ENCODE measurements around the gene FOXD1. TPM values are rescaled to one million over a fixed set of nuclear protein-coding genes. Genes with fewer than 3 reads are reported as not detected.
"Not testable (repeated sequence)": the region's sequence is repeated elsewhere in the genome, so short reads cannot be mapped to it uniquely, and the experiment has no call there.

Gene FOXD1
- total RNA-seq, 2 experiments from 2014 or later, result 0.28 to 0.38 TPM

DNA sequence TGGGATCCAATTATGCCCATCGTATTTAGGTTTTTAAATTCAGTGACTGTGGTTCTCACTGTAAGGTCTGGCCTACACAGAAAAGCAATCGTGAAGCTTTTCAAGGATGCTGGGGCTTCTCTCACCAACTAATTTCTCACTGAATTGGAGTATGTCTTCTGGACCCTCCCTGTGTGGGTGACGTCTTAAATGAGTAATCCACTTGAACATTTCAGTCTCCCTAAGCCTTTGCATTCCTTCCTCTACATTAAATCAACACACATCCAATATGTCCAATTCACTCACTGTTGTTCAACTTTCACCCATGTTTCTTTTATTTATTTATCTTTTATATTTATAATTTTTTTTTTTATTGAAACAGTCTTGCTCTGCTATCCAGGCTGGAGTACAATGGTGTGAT, 37.1 kb upstream of the FOXD1 start:
- Mint-ChIP-seq H3K4me1 (no peaks in the 10 kb centered on the region), H3K4me3 (no peak overlapping the region), H3K27me3 (peaks cover 14% of the 10 kb centered on the region), H3K27ac (no peak overlapping the region), H3K9me3 (no peaks in the 10 kb centered on the region), H3K36me3 (ENCODE audit: low read depth) (no peaks in the 10 kb centered on the region)
- CTCF ChIA-PET, result no interaction called here
- POLR2A ChIA-PET, result no interaction called here
- no peak for DNase-seq

DNA sequence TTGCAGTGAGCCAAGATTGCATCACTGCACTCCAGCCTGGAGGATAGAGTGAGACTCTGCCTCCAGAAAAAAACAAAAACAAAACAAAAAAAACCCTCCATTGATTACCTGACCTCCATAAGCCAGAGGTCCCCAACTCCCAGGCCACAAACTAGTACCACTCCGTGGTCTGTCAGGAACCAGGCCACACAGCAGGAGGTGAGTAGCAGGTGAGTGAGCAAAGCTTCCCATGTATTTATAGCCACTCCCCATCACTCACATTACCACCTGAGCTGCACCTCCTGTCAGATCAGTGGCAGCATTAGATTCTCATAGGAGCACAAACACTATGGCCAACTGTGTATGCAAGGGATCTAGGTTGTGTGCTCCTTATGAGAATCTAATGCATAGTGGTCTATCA, 35.9 kb upstream of the FOXD1 start:
- peaks cover 20% of the 10 kb centered on the region for H3K27me3 Mint-ChIP-seq
- no peaks in the 10 kb centered on the region for H3K36me3 Mint-ChIP-seq (ENCODE audit: low read depth)
- ChIA-PET CTCF (no interaction called here), POLR2A (interaction anchor here (0.8 kb wide), 1 partner anchor 120 kb away, joined by 3 read pairs; no protein-coding TSS in a partner anchor)
- H3K9me3 Mint-ChIP-seq, result no peaks in the 10 kb centered on the region
- no peak for DNase-seq
- no peaks in the 10 kb centered on the region for H3K4me1 Mint-ChIP-seq
- no peak overlapping the region for H3K27ac Mint-ChIP-seq
- H3K4me3 Mint-ChIP-seq, result no peak overlapping the region

DNA sequence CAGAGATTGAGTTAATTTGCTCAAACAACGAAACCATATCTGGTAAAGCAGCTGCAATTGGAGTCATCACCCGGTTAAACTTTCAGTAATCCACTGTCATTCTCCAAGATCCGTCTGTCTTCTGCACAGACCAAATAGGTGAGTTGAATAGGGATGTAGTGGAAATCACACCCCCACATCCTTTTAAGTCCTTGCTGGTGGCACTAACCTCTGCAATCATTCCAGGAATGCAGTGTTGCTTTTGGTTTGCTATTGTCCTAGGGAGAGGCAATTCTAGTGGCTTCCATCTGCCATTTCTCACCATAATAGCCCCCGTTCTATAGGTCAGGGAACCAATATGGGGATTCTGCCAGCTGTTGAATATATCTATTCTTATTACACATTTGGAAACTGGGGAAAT, 35.1 kb upstream of the FOXD1 start:
- Mint-ChIP-seq H3K9me3 (no peaks in the 10 kb centered on the region), H3K36me3 (ENCODE audit: low read depth) (no peaks in the 10 kb centered on the region), H3K4me3 (no peak overlapping the region), H3K27me3 (peaks cover 18% of the 10 kb centered on the region), H3K4me1 (no peaks in the 10 kb centered on the region), H3K27ac (no peak overlapping the region)
- no peak for DNase-seq
- CTCF ChIA-PET, result no interaction called here
- POLR2A ChIA-PET, result no interaction called here

DNA sequence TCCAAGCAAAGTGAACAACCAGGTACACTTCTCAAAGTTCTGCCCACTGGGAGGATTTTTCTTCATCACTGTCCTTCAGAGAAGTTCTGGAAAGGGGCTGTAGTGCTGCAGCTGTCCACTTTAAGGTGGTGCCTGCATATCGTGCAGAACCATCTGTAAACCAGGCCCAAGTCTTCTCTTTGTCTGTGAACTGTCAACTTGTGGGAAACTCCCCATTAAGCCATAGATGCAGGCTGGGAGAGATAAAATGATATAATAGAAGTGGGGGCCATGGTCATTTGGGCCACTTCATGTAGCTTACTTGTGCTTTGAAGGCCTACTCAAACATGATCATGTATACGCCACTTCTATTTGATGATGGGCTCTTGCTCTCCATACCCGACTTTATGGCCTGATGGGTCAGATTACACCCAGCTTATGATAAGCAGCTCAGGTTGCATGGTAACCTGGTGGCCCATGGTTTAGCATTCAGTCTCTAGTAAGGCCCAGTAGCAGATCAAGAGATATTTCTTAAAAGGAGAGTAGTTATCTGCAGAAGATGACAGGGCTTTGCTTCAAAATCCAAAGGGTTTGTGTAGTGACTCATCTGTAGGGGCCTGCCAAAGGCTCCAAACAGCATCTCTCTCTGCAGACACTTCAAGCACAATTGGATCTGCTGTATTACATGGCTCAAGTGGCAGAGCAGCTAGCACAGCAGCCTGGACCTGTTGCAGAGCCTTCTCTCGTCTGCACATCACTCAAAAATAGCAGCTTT, 34.0 kb upstream of the FOXD1 start:
- CTCF ChIA-PET, result no interaction called here
- no peaks in the 10 kb centered on the region for H3K9me3 Mint-ChIP-seq
- no peaks in the 10 kb centered on the region for H3K4me1 Mint-ChIP-seq
- H3K27ac Mint-ChIP-seq, result no peak overlapping the region
- peaks cover 22% of the 10 kb centered on the region for H3K27me3 Mint-ChIP-seq
- H3K36me3 Mint-ChIP-seq (ENCODE audit: low read depth), result no peaks in the 10 kb centered on the region
- no peak for DNase-seq
- no peak overlapping the region for H3K4me3 Mint-ChIP-seq
- POLR2A ChIA-PET, result interaction anchor here (1.4 kb wide), 1 partner anchor 16 kb away, joined by 5 read pairs; the partner anchor contains the start of gene BTF3

DNA sequence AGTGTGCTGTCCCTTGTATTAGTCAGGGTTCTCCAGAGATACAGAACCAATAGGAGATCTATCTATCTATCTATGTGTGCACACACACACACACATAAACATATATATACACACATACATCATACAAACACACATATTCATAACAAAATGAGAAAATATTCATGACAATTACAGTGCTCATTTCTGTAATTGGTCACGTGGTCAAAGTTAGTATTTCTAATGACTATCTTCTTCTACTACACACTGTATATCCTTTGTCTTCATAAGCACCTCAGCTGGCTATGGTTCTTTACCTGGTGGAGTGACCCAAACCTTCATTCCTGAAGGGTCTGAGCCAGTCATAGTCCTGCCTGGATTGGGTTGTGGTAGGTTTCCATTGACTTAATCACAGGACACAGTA, 31.9 kb upstream of the FOXD1 start:
- H3K9me3 Mint-ChIP-seq, result no peaks in the 10 kb centered on the region
- CTCF ChIA-PET, result no interaction called here
- POLR2A ChIA-PET, result interaction anchor here (1.1 kb wide), 1 partner anchor 19 kb away, joined by 3 read pairs; no protein-coding TSS in a partner anchor

GRCh38 chr5:73472116-73472515, 23.5 kb upstream of the FOXD1 start:
- H3K36me3 Mint-ChIP-seq (ENCODE audit: low read depth), result no peaks in the 10 kb centered on the region
- ChIA-PET POLR2A (no interaction called here), CTCF (no interaction called here)
- H3K27me3 Mint-ChIP-seq, result peaks cover 9% of the 10 kb centered on the region
- H3K4me3 Mint-ChIP-seq, result no peak overlapping the region
- no peak overlapping the region for H3K27ac Mint-ChIP-seq
- no peaks in the 10 kb centered on the region for H3K9me3 Mint-ChIP-seq
- DNase-seq, result no peak
- no peaks in the 10 kb centered on the region for H3K4me1 Mint-ChIP-seq

More for the DNA sequence above, 31.9 kb upstream of the FOXD1 start:
- Mint-ChIP-seq H3K27ac (no peak overlapping the region), H3K27me3 (peaks cover 24% of the 10 kb centered on the region), H3K36me3 (ENCODE audit: low read depth) (no peaks in the 10 kb centered on the region), H3K4me3 (no peak overlapping the region), H3K4me1 (no peaks in the 10 kb centered on the region)
- no peak for DNase-seq

DNA sequence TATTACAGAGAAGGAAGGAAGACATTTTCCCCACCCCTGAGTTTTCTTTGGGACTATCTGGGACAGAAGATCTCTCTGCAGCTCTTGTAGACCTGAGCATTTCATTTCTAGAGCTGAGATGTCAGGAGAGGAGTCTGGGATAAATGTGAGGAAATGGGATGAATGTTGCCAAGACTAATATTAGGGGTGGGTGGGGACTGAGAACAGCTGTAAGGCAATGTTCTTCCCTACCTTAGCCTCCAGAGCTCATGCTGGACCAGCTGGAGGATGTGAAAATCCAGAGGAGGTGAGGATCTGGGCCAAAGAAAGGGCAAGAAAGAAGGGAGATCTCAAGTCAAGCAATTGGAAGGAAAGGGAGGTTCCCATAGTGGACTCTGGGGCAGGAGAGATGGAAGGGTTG, 23.1 kb upstream of the FOXD1 start:
- no peaks in the 10 kb centered on the region for H3K36me3 Mint-ChIP-seq (ENCODE audit: low read depth)
- no peak overlapping the region for H3K27ac Mint-ChIP-seq
- no peaks in the 10 kb centered on the region for H3K9me3 Mint-ChIP-seq
- CTCF ChIA-PET, result no interaction called here
- no peaks in the 10 kb centered on the region for H3K4me1 Mint-ChIP-seq
- H3K4me3 Mint-ChIP-seq, result no peak overlapping the region
- POLR2A ChIA-PET, result no interaction called here
- H3K27me3 Mint-ChIP-seq, result peaks cover 7% of the 10 kb centered on the region
- DNase-seq, result no peak

GRCh38 chr5:73469878-73470277, 21.3 kb upstream of the FOXD1 start:
- no peak for DNase-seq
- no peaks in the 10 kb centered on the region for H3K4me1 Mint-ChIP-seq
- H3K27ac Mint-ChIP-seq, result no peak overlapping the region
- H3K9me3 Mint-ChIP-seq, result no peaks in the 10 kb centered on the region
- no peaks in the 10 kb centered on the region for H3K36me3 Mint-ChIP-seq (ENCODE audit: low read depth)
- CTCF ChIA-PET, result no interaction called here
- POLR2A ChIA-PET, result no interaction called here
- peaks cover 15% of the 10 kb centered on the region for H3K27me3 Mint-ChIP-seq
- H3K4me3 Mint-ChIP-seq, result no peak overlapping the region

GRCh38 chr5:73468638-73469037, 20.1 kb upstream of the FOXD1 start:
- DNase-seq; H3K9me3 Mint-ChIP-seq; H3K4me1 Mint-ChIP-seq; POLR2A ChIA-PET; H3K36me3 Mint-ChIP-seq (ENCODE audit: low read depth); CTCF ChIA-PET; H3K4me3 Mint-ChIP-seq; H3K27ac Mint-ChIP-seq: not testable (repeated sequence)
- peaks cover 19% of the 10 kb centered on the region for H3K27me3 Mint-ChIP-seq

DNA sequence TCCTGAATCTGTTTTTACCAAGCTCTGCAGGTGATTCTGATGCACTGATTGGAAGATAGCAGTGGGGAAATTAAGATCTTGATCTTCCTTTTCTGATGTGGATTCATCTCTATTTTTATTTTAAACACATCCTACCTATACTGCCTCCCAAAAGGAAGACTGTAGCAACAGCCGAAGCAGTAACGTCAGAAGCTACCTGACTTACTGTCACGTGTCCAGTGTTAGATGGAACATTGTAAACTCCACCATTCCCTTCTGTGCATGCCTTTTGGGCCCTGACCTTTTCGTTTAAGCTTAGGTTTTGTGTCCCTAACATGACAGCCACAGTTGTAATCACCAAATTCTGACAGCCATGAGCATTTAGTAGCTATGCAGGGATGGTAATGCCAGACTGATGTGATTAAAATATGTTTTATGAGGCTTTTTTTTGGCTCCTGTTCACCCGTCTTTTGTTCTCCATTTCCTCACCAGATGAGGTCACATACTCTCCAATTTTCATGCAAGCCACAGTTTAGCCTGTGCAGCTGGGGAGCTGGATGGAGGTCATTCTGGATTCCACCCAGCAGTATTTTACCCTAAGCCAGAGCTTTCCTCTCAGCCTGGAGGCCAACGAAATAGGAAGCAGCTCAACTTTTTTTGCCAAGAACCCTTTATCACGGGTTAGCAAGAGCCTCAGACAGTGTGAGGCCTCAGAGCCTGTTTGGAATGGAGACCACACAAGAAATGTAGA, 15.6 kb upstream of the FOXD1 start:
- no peak overlapping the region for H3K27ac Mint-ChIP-seq
- H3K27me3 Mint-ChIP-seq, result peaks cover 34% of the 10 kb centered on the region
- no peaks in the 10 kb centered on the region for H3K36me3 Mint-ChIP-seq (ENCODE audit: low read depth)
- DNase-seq, result no peak
- ChIA-PET POLR2A (no interaction called here), CTCF (no interaction called here)
- H3K4me3 Mint-ChIP-seq, result no peak overlapping the region
- no peaks in the 10 kb centered on the region for H3K9me3 Mint-ChIP-seq
- no peaks in the 10 kb centered on the region for H3K4me1 Mint-ChIP-seq

GRCh38 chr5:73460133-73460532, 11.6 kb upstream of the FOXD1 start:
- Mint-ChIP-seq H3K27me3 (peaks cover 44% of the 10 kb centered on the region), H3K4me3 (no peak overlapping the region), H3K9me3 (no peaks in the 10 kb centered on the region), H3K4me1 (no peaks in the 10 kb centered on the region), H3K27ac (no peak overlapping the region), H3K36me3 (ENCODE audit: low read depth) (no peaks in the 10 kb centered on the region)
- ChIA-PET CTCF (no interaction called here), POLR2A (no interaction called here)
- DNase-seq, result no peak

GRCh38 chr5:73459366-73459765, 10.8 kb upstream of the FOXD1 start:
- CTCF ChIA-PET, result interaction anchor here (0.6 to 0.7 kb wide), 2 partner anchors 244 to 246 kb away, joined by 3 read pairs; no protein-coding TSS in a partner anchor
- peaks cover 45% of the 10 kb centered on the region for H3K27me3 Mint-ChIP-seq

DNA sequence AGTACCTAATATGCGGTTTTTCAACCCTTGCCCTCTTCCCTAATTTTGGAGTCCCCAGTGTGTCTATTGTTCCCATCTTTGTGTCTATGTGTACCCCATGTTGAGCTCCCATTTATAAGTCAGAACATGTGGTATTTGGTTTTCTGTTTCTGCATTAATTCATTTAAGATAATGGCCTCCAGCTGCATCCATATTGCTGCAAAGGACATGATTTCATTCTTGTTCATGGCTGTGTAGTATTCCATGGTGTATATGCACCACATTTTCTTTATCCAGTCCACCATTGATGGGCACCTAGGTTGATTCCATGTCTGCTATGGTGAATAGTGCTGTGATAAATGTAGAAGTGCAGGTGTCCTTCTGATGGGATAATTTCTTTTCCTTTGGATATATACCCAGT, 7.9 kb upstream of the FOXD1 start:
- peaks cover 68% of the 10 kb centered on the region for H3K27me3 Mint-ChIP-seq
- POLR2A ChIA-PET; H3K36me3 Mint-ChIP-seq (ENCODE audit: low read depth): not testable (repeated sequence)

More at GRCh38 chr5:73459366-73459765, 10.8 kb upstream of the FOXD1 start:
- no peak for DNase-seq
- Mint-ChIP-seq H3K4me1 (no peaks in the 10 kb centered on the region), H3K36me3 (ENCODE audit: low read depth) (no peaks in the 10 kb centered on the region), H3K9me3 (no peaks in the 10 kb centered on the region), H3K27ac (no peak overlapping the region), H3K4me3 (no peak overlapping the region)
- POLR2A ChIA-PET, result no interaction called here

More for the DNA sequence above, 7.9 kb upstream of the FOXD1 start:
- H3K27ac Mint-ChIP-seq, H3K4me3 Mint-ChIP-seq, H3K9me3 Mint-ChIP-seq, DNase-seq, H3K4me1 Mint-ChIP-seq, CTCF ChIA-PET: not testable (repeated sequence)

Measured in activated CD4-positive, alpha-beta memory T cell treated with anti-CD3 and anti-CD28 coated beads, Interleukin-2, amount 10 ng/mL, durations not matched to agents 7 days and 5 days (primary cell).